Activated gamma-delta T cell treated with Interleukin-2 at 50 U/mL for 16 hours (primary cell): Measurements from ENCODE around the gene IER2.
"Not testable (repeated sequence)": the region's sequence is repeated elsewhere in the genome, so short reads cannot be mapped to it uniquely, and the experiment has no call there.

Experiments
- DNase-seq: peaks from one replicate; pipeline ENCODE4 v3.0.0-alpha.2; 2020

Gene IER2

DNA sequence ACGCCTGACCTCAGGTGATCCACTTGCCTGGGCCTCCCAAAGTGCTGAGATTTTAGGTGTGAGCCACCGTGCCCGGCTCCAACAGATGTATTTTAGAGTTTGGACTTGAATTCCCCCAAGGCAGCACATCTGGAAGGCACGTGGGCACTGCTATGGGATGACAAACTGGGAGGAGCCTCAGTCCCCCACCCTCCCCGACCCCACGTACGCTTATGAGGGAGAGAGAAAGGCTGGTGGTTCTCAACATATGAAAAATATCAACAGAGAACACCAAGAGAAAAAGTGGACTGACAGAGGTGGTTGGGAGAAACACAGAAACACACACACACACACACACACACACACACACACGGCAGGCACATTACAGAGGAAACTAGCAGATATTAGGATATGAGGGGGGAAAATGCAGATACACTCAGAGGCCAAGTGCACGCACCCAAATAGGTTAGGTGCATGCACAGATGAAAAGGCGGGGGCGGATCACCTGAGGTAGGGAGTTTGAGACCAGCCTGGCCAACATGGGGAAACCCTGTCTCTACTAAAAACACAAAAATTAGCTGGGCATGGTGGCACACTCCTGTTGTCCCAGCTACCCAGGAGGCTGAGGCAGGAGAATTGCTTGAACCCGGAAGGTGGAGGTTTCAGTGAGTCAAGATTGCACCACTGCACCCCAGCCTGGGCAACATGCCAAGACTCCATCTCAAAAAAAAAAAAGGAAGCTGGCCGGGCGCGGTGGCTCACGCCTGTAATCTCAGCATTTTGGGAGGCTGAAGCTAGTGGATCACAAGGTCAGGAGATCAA is 3.2 kb upstream of the IER2 start:
- no peak for DNase-seq

DNA sequence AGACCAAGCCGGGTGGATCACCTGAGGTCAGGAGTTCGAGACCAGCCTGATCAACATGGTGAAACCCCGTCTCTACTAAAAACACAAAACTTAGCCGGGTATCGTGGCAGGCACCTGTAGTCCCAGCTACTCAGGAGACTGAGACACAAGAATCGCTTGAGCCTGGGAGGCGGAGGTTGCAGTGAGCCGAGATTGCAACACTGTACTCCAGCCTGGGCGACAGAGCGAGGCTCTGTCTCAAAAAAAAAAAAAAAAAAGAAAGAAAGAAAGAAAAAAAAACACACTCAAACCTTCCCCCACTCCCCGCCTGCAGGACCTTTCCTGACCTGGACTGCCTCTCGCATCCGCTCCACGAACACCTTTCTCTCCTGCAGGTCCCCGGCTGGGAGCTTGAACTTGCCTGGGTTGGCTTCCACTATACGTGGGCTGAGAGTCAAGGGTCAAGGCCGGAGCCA is 1.0 kb upstream of the IER2 start:
- not testable (repeated sequence) for DNase-seq

DNA sequence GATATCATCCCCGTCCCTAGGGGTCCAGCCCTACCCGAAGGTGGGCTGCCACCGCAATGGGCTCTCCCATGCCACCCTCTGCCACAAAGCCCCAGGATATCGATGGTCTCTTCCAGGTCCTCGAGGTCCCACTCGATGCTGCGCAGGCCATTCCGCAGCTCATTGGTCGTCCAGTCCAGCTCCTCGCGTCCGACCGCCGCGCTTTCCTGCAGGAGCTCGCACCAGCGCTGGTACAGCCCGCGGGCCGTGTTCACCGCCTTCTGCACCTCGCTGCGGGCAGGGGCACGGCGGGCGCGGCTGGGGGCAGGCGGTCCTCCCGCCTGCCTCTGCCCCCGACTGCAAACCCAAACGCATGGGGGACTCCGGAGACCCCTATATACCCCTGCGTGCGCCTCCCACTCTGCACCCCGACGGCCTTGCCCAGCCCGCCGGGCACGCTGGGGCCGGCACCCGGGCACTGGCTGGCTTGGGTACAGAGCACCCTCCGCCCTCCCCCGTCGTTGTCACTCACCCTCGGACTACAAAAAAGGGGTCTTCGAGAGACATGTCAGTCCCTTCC is 504 bp upstream of the IER2 start:
- peak; percentile 29 for DNase-seq

DNA sequence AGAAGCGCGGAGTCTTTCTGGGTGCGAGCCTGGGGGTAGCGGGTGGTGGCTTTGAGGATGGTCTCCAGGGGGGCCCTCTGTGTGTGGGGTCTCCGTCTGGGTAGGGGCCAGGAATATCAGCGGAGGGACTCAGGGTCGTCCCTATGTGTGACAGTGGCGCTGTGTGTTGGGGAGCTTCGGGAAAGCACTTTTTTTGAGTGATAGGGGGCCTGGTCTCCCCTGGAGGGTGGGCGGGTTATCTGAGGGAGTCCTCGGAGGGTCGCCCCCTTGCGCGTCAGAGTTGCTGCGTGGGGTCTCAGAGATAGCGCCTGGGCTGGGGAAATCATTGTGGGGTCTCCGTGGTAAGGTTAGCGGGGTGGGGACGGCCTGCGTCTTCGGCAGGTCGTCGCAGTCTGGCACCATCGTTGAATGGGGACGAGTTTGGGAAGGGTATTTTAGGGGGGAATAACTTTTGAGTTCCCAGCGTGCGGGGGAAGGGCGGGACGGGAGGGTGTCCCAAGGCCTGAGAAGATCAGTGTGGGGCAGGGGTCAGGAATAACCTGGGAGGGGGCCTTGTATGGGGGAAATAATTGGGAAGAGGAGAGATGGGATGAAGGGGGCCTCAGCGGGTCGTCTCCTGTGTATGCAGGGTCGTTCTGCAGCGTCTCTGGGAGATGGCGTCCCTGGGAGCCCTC is 857 bp downstream of the IER2 start:
- peak; percentile 17 for DNase-seq

DNA sequence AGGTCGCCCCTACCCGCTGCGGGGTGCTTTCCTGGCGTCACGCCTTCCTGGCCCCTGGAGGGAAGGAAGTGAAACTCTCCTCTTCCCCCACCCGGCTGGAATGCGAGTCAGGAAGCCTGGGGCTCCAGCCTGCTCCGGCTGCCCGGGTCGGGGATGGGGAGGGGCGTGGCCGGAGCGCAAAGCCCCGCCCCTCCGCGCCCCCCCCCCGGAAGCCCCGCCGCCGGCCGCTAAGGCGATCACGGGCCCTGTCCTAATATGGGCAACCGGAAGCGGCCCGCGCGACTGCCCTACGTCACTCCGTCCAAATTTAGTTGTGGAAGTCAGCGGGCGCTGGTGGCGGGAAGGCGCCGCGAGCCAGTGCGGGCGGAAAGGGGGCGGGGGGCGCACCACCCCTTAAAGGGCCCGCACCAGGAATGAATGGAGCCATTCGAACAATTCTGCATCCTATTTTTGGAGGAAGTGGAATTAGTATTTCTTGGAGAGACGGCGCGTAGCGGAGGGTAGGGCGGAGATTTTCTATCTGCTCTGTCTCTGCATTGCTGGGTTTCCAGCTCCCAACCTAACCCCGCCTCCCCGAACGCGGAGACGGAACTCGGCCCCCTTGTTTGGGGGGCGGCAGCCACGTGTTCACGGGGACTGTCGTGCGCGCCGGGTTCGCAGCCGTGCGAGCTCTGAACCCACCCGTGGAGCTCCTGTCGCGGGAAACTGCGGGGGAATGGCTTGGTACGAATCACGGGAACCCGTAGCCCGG is 1.6 kb downstream of the IER2 start:
- DNase-seq, result peak; percentile 97

DNA sequence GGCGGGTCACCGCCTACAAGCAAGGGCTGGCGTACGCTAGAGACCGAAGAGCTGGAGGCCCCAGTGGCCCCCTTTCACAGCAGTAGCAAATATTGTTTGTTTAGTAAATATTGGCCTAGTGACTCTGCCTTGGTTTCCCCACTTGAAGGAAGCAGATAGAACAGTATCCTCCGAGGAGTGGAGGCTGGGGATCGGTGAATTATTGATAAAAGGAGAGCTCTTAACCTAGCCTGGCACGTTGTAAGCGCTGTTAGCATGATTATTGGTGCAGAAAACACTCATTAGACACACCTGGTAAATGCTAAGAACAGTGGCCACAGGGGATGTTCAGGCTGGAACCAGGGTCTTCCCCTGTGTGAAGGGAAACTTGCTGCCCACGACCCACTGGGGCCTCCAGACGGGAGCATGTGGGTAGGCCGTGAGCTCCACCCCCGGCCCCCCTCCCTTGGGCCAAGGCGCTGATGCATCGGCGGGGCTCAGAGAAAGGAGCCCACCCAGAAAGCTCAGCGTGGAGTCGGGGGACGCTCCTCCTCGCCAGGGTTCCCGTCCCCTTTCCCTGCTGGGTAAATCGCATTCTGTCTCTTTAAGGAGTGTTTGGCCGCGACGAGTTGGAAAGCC is 2.3 kb downstream of the IER2 start:
- no peak for DNase-seq

DNA sequence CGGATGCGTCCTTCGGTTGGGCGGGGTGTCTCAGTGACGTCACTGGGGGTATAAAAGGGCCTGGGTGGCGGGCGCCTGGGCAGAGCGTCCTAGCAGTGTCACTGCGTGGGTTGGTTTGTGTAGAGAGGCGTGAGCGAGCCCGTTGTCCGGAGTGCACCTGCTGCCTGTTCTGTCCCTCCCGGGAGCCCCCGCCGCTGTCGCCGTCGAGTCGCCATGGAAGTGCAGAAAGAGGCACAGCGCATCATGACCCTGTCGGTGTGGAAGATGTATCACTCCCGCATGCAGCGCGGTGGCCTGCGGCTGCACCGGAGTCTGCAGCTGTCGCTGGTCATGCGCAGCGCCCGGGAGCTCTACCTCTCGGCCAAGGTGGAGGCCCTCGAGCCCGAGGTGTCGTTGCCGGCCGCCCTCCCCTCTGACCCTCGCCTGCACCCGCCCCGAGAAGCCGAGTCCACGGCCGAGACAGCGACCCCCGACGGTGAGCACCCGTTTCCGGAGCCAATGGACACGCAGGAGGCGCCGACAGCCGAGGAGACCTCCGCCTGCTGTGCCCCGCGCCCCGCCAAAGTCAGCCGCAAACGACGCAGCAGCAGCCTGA is 2.9 kb downstream of the IER2 start:
- DNase-seq, result peak; percentile 99

DNA sequence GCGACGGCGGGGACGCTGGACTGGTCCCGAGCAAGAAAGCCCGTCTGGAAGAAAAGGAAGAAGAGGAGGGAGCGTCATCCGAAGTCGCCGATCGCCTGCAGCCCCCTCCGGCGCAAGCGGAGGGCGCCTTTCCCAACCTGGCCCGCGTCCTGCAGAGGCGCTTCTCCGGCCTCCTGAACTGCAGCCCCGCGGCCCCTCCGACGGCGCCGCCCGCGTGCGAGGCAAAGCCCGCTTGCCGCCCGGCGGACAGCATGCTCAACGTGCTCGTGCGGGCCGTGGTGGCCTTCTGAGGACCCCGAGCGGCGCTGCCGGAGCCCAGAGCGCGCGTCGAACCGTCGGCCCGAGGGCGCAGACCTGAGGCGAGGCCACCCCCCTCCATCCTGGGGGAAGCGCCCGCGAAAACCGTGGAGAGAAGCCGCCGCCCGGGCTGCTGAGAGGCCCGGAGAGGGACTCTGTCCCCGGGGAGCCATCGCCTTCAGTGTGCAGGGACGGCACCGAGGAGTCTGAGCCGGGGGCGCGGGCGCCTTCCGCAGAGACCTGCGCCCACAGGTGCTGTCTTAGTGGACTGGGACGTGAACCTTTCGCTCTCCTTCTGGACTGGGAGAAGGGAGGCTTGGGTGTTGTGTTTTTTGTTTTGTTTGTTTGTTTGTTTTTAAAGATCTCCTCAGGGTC is 3.5 kb downstream of the IER2 start:
- peak; percentile 10 for DNase-seq

DNA sequence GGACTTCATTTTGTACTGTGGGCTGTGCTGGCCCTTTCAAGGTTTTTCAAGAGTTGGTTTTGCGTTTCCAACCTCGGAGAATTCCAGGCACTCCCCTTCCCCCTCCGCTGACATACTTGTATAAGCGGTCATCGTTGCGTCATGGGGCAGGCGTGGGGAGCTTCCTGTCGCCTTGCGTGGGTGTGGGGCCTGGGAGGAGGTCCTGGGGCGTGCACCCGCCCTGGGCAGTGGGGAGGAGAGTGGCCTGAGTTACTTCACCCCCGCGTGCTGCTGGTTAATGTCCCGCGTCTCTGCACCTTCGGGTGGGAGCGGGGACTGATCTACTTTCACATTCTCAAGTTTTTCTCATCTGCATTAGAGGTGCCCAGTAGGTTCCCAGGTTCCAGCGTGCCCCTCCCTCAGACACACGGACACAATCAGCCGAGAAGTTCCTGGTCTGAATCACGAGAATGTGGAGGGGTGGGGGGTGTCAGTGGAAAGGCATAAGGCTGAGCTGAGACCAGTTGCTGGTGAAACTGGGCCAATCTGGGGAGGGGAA is 4.1 kb downstream of the IER2 start:
- peak; percentile 47 for DNase-seq

DNA sequence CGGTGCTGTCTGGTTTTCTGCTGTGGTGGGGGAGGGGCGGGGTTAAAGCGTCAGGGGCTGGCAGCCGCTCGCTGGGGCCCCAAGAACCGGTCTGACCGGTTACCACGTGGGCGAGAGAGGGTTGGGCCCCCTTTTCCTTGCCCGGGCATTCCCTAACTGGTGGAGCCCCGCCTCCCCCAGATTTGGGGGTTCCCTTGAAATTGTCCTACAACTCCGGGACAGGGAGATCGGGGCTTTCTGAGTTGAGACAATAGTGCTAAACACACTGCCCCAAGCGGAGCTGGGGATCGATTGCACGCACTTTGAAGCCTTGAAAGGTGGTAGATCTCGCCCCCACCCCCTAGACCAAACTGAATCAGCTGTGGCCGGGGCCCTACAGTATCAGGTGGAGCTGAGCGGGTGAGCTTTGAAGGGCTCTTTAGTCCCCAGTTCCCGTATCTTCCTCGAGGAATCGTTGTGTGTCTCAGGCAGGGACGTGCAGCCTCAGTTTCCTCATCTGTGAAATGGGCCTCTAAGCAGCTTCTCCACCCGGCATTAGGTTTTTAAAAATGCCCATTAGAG is 4.8 kb downstream of the IER2 start:
- DNase-seq, result peak; percentile 78

DNA sequence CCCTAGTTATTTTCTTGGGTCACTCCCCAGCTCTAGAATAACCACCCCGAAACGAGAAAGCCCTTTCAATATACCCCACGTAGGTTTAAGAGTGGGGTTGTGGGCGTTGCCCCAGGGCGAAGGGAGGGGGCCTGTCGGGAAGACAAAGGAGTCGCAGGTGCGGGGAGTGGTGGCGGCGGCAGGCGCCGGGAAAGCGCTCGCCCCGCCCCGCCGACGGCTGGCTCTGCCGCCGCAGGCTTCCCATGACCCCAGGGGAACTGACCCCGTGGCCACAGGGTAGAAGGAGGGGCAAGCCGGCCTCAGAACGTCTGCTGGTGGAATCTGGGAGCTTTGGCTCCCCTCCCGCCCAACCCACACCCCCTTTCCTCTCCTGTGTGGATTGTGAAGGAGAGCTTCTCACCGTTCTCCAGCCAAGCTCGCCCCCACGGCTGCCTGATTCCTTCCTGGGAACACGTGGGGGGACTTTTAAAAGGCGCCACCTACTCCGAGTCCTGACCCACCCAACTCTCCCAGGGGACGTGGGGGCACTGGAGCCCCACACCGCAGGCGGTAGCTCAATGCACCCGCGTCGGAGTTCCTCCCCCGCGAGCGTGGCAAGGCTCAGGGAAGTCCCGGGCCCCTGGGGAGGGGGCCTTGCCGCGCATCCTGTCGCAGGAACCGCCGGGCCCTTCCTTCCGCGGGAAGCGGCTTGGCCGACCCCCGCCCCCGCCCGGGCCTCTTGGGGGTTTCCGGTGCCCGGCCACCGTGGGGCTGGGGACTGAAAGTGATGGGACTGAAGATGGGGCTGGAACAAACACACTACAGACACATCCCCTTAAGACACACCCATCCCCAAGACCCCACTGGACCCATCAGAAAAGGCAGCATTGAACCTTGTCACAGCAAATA is 5.5 kb downstream of the IER2 start:
- DNase-seq, result peak; percentile 78

DNA sequence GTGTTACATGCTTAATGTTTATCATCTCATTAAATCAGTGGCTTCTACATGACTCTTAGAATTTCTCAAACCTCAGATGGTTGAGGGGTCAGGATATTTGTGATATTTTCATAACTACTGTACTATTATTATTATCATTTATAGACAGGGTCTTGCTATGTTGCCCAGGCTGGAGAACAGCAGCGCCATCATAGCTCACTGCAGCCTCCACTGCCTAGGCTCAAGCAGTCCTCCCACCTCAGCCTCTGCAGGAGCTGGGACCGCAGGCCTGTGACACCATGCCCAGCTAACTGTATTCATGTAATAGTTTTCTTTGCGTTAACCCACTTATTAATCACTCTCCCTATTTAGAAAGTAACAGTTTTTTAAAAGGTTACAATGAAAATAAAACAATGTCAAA is 9.5 kb downstream of the IER2 start:
- no peak for DNase-seq

DNA sequence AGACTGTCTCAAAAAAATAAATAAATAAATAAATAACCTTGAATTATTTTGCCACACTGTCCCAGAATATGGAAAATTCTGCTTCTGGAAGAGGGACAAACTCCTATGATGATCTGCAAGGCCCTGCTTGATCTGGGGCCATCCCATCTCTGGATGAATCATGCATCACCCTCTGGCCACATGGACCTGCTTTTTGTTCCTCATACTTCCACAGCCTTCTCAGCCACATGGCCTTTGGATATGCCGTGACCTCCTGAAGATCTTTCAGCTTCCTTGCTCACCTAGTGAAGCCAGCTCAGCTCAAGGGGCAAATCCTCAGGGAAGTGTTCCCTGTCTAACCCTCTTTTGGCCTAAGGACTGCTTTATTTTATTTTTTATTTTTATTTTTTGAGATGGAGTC is 10.3 kb downstream of the IER2 start:
- DNase-seq, result no peak

DNA sequence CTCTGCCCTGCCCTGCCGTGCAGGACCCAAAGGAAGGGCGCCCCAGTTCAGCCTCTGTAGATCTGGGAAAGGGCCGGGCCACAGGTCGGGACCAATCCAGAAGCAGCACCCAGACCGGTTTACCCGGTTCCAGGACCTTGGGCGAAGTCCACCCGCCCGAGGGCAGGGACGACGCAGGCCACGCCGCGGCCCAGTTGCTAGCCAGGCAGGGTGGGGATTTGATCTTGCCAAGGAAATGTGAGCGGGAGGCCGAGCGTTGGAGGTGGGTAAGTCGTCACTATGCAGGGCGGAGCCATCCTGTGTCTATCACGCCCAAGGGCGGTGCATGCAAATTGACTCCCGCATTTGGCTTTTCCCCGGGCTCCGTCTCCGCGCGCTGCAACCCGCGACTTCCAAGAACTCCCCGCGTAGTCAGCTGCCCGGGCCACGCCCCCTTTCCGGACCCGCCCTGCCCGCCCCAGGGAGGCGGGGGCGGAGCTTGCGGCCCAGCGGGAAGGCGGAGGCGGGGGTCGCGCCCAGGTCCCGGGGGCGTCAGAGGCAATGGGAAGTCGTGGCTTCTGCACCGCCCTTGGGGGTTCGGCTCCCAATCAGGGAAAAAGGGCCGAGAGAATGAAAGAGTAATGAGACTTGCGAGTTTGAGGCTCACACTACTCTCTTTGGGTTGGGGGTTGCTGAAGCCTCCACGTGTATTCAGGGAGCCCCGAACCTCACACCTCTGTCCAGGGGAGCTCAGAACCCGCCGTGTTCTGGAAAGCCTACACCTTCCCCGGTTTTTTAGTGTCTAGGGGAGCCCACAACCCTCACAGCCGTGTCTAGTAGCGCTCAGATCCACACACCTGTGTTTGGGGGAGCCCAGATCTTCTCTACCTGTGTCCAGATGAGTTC is 12.8 kb downstream of the IER2 start:
- DNase-seq, result peak; percentile 73

DNA sequence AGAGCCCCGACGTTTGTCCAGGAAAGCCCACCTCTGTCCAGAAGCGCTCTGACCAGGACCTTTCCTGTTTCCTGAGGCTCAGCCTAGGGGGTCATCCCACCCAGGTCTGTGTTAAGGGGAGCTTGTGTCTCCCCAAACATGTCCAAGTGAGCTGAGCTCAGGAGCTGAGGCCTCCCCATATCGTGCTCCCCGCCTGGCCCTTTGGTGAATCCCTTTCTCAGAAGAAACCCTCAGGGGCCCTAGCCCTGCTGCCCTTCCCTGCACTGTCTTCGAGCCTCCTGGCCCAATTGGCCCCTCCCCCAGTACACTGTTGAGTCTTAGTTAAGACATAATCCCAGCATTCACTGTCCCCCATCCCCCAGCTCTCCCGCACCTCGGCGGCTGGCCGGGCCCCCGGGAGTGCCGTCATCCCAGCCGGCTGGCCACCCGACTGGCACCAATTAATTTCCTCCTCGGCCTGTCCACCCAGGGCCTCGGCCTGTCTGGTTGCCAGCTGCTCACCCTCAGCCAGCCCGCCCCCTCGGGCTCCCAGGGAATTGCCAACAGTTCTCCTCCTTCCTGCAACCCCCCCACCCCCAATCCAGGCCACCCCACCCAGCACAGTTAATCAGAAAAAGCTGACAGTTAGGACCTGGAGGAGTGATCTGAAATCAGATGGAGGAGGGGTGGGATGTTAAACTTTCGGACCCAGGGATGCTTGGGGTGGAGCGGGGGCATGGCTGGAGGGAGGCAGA is 13.6 kb downstream of the IER2 start:
- peak; percentile 29 for DNase-seq

DNA sequence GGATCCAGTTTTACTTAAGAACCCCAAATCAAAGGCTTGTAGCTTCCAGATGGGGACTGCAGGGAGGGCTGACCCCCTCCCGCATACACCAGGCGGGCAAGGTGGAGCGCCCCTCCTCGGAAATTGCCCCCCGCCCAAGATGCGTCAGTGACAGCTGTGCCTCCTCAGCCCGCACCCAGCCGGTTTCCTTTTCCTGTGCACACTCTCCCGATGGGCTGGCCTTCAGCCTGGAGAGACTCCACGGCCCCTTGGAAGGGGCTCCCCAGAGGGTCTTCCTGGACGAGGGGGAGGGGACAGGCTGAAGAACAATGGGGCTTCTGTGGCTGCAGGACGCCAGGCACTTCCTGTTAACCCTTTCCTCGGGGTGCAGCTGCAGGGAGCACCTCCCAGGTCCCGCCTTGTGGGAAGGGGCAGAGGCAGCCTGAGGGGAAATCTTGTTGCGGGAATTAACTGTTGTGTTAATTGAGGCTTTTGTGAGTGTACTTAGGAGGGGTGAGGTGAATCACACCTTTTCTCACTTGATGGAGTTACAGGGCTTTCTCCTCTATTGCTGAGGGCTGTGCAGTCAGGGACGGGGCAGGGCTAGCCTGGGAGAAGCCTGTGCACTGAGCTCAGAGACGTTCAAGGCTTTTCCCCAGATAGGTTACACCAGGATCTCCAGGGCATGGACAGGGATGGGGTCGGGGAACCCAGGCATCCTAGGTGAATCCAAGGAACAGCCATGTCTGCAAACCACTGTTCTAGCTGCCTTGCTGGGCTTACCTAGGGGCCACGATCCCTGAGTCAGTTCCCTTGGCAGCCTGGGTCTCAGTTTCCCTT is 14.3 kb downstream of the IER2 start:
- peak; percentile 43 for DNase-seq
